ENCODE data around the gene TLCD3A.
"Not testable (repeated sequence)": the region's sequence is repeated elsewhere in the genome, so short reads cannot be mapped to it uniquely, and the experiment has no call there.

The TLCD3A gene
- total RNA-seq = 2.4 to 7.8 (median 3.7) reads per million in 18 experiments

DNA sequence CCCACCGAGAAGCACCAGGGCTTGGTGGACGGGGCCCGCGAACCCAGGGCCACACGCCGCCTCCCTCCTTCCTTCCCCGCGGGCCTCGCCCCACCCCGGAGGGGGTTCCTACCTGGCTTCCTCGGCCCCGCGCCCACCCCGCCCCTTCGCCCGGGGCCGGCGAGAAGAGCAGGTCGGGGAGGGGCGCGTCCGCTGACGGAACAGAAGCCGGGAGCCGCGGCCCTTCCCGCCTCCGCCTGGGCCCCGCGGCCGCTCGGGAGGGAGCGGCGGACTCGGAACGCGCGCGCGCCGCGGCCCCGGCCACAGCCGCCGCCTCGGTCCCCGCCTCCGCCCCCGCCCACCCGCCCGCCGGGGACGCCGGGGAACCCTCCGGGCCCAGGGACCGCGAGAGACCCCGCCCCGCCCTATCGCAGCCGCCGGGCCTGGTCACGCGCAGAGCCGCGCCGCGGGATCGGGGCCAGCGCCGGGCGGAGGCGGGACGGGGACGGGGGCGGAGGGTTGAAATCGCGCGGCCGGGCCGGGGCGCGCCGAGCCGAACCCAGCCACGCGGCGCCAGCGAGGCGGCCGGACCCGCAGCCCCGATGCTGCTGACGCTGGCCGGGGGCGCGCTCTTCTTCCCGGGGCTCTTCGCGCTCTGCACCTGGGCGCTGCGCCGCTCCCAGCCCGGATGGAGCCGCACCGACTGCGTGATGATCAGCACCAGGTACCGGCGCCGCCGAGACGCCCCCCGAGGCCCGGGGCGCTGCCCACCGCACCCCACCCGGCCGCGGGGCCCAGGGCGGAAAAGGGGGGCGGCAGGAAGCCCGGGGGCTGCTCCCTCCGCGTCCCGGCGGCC lies at the start of gene TLCD3A:
TSS of gene TLCD3A (plus strand) at position 530 of the 835 bp plus-strand sequence. CDS start at position 582, 52 bp downstream.
- DNase-seq = peak; percentile 22 to 46

DNA sequence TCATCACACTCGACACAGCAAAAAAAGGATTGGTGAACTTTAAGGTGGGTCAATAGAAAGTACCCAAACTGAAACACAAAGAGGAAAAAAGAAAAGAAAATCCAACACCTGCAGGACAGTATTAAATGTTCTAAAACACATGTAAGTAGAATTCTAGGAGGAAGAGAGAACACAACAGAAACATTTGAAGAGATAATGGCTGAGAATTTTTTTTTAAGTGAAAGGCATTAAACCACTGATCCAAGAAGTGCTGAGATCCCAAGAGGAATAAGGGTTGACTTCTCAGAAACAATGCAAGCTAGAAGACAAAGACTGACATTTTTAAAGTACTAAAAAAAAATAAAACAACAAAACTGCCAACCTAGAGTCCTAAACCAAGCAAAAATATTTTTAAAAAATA lies 49.4 kb upstream of the TLCD3A start:
- DNase-seq = no peak

DNA sequence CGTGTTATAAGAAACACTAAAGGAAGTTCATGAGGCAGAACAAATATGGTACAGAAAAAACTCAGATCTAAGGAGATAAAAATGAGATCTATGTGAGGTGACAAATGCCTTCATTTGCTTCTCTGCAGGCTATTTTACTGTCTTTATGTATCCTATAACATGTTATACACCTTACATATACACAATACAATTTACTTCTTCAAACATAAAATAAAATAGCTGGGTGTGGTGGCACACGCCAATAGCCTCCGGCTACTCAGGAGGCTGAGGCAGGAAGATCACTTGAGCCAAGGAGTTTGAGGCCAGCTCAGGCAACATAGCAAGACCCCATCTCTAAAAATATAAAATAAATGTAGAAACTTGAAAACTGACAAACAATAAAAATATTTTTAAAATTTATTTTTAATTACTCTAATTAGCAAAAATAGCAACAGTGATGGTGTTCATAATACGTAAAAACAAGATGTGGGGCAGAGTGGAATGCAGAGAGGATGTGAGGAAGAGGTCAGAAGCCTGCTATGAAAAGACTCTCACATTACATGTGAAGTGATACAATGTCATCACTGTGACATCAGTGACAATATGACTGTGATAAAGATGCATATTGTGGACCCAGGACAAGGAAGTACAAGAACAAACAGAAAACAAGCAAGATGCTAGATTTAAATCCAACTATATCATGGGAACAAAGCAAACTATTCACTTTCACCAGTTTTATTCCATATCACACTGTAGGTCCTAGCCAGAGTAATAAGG lies 48.7 kb upstream of the TLCD3A start:
- DNase-seq = no peak

- no peak for DNase-seq
These were observed 47.4 kb upstream of the TLCD3A start for GRCh38 chr17:685006-685405.

- peak; percentile 50 to 54 for DNase-seq
These were observed 44.1 kb upstream of the TLCD3A start for GRCh38 chr17:688100-688989.

- DNase-seq = peak; percentile 73 to 89
These were observed 42.7 kb upstream of the TLCD3A start for GRCh38 chr17:689556-690275.

DNA sequence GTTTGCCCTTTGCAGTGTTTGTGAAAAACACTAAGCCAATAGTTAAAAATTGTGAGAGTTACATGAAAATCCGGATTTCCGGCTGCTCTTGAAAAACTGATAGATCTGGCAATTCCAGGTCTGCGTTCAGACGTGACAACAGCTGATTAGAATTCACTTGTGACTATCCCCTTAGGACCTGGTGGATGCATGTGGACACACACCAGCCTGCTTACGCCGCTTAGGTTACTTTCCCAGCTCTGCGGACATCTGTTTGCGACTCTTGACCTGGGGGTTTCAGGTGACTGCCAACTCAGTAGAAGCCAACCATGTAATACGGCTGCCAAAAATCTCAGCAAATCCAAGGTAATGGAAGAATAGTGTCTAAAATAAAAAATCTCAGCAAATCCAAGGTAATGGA lies 42.0 kb upstream of the TLCD3A start:
- DNase-seq = no peak

DNA sequence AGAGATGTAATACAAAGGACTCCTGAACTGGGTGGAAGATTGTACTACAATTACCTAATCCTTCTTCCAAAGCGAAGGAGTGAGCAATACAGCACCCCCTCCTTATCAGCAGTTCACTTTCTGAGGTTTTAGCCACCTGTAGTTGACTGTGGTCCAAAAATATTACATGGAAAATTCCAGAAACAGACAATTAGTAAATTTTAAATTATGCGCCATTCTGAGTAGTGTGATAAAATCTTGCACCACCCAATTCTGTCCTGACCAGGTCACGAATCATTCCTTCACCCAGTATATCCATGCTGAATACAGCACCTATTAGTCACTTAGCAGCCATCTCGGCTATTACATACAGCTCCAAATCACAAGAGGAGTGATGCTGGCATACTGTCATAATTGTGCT lies 41.0 kb upstream of the TLCD3A start:
- no peak for DNase-seq

DNA sequence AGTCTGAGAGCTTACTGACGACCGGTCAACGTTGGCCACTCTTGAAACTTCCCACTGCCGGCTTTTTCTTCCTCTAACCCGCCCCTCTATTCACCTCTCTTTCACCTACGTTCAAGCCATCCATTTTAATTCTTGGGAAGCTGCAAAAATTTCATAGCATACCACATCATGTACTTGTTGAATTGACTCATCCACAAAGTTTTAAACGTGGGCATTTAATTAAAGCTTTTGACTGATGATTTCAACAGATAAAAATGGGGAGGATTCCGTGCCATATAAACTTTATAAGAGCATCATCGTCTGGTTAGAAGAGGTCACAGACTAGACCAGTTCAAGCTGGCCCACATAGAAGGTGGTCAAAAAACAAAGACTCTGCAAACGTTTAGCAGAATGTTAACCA lies 40.3 kb upstream of the TLCD3A start:
- no peak for DNase-seq

GRCh38 chr17:693791-694638 lies 38.4 kb upstream of the TLCD3A start:
- DNase-seq = no peak

DNA sequence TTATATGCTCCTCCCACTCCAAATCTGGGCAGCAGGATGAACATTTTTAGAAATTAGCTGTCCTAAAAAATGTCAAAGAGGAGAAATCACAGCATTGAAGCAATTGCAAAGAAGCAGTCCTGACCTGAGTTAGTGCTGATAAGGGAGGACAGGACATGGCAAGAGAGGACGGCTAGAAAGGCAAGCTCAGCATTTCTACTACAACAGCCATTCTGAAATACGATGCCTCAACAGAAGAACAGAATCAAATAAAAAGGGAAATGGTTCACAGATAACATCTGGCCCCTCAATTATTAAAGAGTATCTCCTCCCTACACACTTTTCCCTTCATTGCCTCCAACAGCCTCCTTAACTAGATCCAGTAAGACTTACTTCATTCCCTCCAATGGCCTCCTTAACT lies 36.0 kb upstream of the TLCD3A start:
- no peak for DNase-seq

GRCh38 chr17:697682-698081 lies 34.7 kb upstream of the TLCD3A start:
- no peak for DNase-seq

DNA sequence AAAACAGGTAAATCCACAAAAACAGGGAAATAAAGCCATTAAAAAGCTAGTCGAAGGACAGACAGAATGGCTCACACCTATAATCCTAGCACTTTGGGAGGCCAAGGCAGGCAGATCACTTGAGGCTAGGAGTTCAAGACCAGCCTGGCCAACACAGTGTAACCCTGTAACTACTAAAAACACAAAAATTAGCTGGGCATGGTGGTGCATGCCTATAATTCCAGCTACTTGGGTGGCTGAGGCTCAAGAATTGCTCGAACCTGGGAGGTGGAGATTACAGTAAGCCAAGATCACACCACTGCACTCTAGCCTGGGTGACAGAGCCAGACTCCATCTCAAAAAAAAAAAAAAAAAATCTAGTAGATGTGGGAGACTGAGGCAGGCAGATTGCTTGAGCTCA lies 34.3 kb upstream of the TLCD3A start:
- DNase-seq = not testable (repeated sequence)

GRCh38 chr17:699345-699744 lies 33.1 kb upstream of the TLCD3A start:
- peak; percentile 32 to 76 for DNase-seq

DNA sequence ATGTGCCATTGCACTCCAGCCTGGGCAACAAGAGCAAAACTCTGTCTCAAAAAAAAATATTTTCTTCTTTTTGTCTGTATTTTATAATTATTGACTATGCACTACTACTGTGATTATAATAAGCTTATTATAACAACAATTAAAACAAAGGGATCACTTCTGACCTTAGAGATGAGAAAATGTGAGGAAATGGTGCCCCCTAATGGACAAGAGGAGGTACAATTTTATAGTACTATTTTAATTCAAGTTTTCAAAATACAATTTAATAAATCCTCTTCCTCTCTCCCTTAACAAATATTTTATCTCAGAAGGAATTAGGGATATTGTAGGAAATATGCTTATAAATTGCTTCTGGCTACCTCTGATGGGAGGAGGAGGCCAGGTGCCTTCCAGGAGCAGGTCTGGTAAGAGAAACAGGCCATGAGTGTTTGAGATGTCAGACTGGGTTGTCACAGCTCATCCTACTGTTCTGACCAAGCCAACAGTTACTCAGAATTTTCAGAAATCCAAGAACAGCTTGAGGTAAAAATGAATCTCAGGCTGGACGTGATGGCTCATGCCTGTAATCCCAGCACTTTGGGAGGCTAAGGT lies 31.8 kb upstream of the TLCD3A start:
- peak in 1 of 2 donors; percentile 24 for DNase-seq

DNA sequence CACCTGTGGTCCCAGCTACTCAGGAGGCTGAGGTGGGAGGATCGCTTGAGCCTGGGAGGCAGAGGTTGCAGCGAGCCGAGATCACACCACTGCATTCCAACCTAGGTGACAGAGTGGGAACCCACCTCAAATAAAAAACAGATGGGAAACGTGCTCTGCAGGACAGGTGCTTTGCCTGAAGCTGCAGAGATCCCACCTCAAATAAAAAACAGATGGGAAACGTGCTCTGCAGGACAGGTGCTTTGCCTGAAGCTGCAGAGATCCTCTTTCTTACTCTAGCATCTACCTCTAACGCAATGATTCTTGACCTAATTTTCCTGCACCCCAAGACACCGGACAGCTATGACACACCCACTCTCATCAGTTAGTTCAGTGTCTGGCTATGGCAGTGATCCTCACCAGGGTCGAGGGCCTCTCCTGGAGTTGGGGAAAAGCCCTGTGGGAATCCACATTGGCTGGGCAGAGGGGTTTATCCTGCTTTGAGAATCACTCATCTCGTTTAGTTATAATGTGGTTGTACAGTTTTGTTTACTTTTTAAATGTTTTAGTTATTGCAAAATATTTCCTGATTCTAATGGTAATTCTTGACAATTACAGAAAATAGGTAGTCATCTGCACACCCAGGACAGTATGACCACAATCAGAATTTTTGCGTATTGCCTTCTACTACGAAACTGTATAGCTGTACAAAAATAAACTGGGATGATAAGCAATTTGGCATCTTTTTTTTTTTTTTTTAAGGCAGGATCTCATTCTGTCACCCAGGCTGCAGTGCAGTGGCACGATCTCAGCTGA lies 29.1 kb upstream of the TLCD3A start:
- DNase-seq = no peak

DNA sequence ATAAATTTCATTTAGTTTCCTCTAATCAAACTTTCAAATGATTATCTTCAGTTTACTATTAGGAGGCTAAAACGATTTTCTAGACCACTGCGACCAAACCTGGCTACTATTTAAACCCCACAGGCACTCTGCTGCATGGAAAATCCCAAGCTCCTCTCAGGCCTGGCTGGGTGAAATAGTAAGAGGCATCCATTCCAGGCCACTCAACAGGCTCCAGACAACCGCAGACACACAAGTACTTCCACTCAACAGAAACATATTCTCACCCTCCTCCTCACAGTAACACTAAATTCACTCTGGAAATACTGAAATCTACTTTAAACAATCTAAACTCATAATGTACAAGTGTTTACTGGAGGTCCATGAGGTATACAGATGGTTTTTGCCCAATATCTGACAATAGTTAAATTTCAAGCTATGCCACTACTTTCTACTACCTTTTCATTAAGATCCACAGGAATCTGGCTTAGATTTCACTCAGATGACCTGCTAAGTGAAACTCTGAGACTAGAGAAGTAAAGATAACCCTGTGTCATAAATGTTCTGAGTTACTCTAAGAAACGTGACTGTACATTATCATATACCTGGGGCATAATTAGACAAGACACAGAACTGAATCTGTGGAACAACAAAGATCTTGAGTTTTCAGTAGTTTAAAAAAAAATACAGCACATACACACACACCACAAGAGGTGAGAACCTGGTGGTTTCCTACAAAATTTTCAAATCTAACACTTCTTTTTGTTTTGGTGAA lies 28.1 kb upstream of the TLCD3A start:
- no peak for DNase-seq

- DNase-seq = no peak
These were observed 27.4 kb upstream of the TLCD3A start for GRCh38 chr17:705011-705410.

DNA sequence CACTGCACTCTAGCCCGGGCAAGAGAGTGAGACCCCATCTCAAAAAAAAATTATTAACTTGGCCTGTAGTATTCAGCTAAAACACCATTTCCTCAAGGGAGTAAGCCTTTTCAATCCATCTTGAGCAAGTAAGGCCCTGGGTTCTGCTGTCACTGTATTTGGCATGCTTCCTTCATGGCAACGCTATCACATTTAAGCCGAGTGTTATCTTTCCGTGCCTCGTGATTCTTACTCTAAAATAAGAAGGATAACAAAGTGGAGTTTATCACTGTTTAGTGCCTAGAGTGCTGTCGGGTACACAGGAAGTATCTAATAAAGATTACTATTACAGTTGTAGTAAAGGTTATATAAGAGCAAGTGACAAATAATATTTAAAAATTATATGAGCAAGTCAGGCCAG lies 26.5 kb upstream of the TLCD3A start:
- DNase-seq = no peak
